Measurements from ENCODE around the gene STING1. TPM values are rescaled to one million over a fixed set of nuclear protein-coding genes. Genes with fewer than 3 reads are reported as not detected.
"Not testable (repeated sequence)": the region's sequence is repeated elsewhere in the genome, so short reads cannot be mapped to it uniquely, and the experiment has no call there.

Gene STING1
- total RNA-seq, 4 donors from 2014 or later, result 28.4 to 59.9 (median 38.6) TPM

DNA sequence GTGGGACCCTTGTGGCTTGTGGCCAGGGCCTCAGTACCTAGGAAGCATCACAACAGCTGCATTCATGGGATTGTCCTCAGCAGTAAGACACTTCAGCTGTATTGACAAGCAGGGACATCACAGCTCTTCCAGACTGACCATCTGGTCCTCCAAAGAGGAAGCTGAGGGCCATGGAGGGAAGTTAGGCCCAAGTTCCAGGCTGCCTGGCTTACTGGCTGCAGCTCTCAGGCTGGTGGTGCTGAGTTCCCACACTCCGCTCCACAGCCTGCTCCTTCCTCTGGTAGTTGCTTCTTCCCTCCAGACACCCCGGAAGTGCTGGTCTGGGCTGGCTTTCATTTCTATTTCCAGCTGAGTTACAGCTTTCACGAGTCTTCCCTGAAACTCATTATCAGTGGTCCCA is 5.7 kb upstream of the STING1 start:
- no peak overlapping the region for H3K4me3 ChIP-seq (replicated peaks in 1 of 3)
- H3K27me3 ChIP-seq, result no peaks in the 10 kb centered on the region
- H3K27ac ChIP-seq, result no peak overlapping the region
- peak in 1 of 2 donors; percentile 8 for DNase-seq
- H3K4me1 ChIP-seq, result peaks cover 0 to 9% of the 10 kb centered on the region in 2 donors
- H3K9me3 ChIP-seq, result no peaks in the 10 kb centered on the region
- 83 to 86% methylated on average over 3 of the region's 3 CpGs for WGBS, 2 donors
- TF ChIP-seq, protein P1, sequence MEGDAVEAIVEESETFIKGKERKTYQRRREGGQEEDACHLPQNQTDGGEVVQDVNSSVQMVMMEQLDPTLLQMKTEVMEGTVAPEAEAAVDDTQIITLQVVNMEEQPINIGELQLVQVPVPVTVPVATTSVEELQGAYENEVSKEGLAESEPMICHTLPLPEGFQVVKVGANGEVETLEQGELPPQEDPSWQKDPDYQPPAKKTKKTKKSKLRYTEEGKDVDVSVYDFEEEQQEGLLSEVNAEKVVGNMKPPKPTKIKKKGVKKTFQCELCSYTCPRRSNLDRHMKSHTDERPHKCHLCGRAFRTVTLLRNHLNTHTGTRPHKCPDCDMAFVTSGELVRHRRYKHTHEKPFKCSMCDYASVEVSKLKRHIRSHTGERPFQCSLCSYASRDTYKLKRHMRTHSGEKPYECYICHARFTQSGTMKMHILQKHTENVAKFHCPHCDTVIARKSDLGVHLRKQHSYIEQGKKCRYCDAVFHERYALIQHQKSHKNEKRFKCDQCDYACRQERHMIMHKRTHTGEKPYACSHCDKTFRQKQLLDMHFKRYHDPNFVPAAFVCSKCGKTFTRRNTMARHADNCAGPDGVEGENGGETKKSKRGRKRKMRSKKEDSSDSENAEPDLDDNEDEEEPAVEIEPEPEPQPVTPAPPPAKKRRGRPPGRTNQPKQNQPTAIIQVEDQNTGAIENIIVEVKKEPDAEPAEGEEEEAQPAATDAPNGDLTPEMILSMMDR (IDR thresholded peaks at IDR 0.05), result no peak
- no peak for TF ChIP-seq POLR2A (IDR thresholded peaks at IDR 0.05)
- intact Hi-C loops (cut with DNase I), result no loop called here
- no peaks in the 10 kb centered on the region for H3K36me3 ChIP-seq

DNA sequence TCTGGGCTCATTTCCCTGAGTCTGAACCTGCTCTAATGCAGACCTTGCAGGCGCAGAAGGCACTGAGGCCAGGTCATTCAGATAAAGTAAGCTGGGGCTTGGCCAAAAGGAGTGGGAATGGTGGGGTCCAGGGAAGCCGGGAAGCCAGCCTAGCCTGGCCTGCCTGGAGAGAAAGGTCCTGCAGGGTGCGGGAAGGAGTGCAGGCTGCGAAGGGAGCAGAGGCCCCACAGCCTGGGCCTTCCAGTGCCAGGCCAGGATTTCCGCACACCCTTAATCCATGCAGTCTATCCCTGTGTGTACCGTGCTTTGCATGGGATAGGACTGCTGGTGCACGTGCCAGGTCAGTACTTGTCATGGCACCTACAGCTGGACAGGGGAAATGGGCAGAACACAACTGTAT is 3.6 kb upstream of the STING1 start:
- WGBS, 2 donors, result 66 to 74% methylated on average over 7 of the region's 7 CpGs
- H3K4me3 ChIP-seq (replicated peaks in 1 of 3), result no peak overlapping the region
- H3K36me3 ChIP-seq, result no peaks in the 10 kb centered on the region
- TF ChIP-seq POLR2A (IDR thresholded peaks at IDR 0.05), result no peak
- TF ChIP-seq, protein P1 (IDR thresholded peaks at IDR 0.05), result no peak
- intact Hi-C loops (cut with DNase I), result no loop called here
- no peaks in the 10 kb centered on the region for H3K27me3 ChIP-seq
- H3K4me1 ChIP-seq, result peaks cover 11 to 17% of the 10 kb centered on the region in 2 donors
- DNase-seq, result no peak
- H3K27ac ChIP-seq, result no peak overlapping the region
- no peaks in the 10 kb centered on the region for H3K9me3 ChIP-seq

DNA sequence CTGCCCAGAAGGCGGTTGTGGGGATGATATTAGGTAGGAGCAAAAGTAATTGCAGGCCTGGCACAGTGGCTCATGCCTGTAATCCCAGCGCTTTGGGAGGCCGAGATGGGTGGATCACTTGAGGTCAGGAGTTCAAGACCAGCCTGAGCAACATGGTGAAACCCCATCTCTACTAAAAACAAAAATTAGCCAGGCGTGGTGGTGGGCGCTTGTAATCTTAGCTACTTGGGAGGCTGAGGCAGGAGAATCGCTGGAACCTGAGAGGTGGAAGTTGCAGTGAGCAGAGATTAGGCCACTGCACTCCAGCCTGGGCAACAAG is 291 bp upstream of the STING1 start:
- H3K9me3 ChIP-seq; DNase-seq; H3K36me3 ChIP-seq; intact Hi-C loops (cut with DNase I); H3K27me3 ChIP-seq: not testable (repeated sequence)
- WGBS, 2 donors, result 76 to 81% methylated on average over 6 of the region's 6 CpGs
- H3K4me1 ChIP-seq, result peaks cover 11 to 28% of the 10 kb centered on the region in 2 donors
- H3K27ac ChIP-seq, result peak overlapping the region in 2 of 3 donors; percentile 93
- H3K4me3 ChIP-seq (replicated peaks in 1 of 3), result peak overlapping the region in 1 of 3 donors; percentile 35

DNA sequence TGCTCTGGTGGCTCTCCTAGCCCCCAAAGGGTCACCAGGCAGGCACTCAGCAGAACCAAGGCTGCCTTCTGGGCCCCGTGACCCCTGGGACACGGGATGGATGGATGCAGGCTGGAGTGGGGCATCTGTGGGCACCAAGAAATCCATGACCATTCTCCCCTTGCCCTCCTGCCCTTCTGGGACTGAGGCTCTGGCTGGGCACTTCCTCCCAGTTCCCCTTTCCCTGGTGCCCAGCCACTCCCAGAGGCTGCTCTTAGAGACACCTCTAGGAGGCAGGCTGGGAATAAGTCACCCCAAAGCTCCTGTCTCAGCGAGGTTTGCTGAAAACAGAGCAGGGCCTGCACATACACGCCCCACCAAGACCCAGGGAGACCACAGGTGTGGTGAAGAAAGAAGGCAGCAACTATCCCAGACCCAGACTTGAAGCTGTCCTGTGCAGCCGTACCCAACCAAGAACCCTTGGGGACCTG is 943 bp downstream of the STING1 start:
- intact Hi-C loops (cut with DNase I), result no loop called here
- Histone ChIP-seq H3K4me1 (peaks cover 11 to 28% of the 10 kb centered on the region in 2 donors), H3K27ac (peak overlapping the region; percentile 85 to 93 (median 93)), H3K36me3 (peaks cover 0 to 4% of the 10 kb centered on the region in 2 donors), H3K27me3 (no peaks in the 10 kb centered on the region), H3K4me3 (replicated peaks in 1 of 3) (peak overlapping the region in 2 of 3 donors; percentile 9 to 35), H3K9me3 (no peaks in the 10 kb centered on the region)
- TF ChIP-seq, protein P1 (IDR thresholded peaks at IDR 0.05), result peak in 1 of 6 experiments; percentile 6
- TF ChIP-seq POLR2A (IDR thresholded peaks at IDR 0.05), result no peak
- 25 to 56% methylated on average over 1 to 3 of the region's 5 CpGs for WGBS, 2 donors
- DNase-seq, result no peak

DNA sequence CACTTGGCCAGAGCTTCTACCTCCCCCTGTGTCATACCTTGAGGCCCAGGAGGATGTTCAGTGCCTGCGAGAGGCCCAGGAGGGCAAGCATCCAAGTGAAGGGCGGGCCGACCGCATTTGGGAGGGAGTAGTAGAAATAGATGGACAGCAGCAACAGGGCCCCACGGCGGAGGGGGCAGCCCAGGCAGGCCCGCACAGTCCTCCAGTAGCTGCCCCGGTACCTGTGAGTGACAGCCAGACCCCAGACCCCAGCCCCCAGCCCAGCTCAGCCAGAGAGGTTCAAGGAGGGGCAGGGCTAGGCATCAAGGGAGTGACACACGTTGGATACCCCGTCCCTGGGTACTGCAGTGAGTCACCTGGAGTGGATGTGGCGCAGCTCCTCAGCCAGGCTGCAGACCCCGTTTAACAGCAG is 1.4 kb downstream of the STING1 start:
- WGBS, 2 donors, result 40 to 100% methylated on average over 1 to 3 of the region's 12 CpGs
- H3K27me3 ChIP-seq, result no peaks in the 10 kb centered on the region
- H3K9me3 ChIP-seq, result no peaks in the 10 kb centered on the region
- intact Hi-C loops (cut with DNase I), result no loop called here
- H3K27ac ChIP-seq, result peak overlapping the region; percentile 85 to 93 (median 93)
- H3K36me3 ChIP-seq, result peaks cover 0 to 4% of the 10 kb centered on the region in 2 donors
- peak overlapping the region in 1 of 3 donors; percentile 35 for H3K4me3 ChIP-seq (replicated peaks in 1 of 3)
- TF ChIP-seq POLR2A (IDR thresholded peaks at IDR 0.05), result no peak
- TF ChIP-seq, protein P1 (IDR thresholded peaks at IDR 0.05), result no peak
- no peak for DNase-seq
- H3K4me1 ChIP-seq, result peaks cover 11 to 28% of the 10 kb centered on the region in 2 donors

DNA sequence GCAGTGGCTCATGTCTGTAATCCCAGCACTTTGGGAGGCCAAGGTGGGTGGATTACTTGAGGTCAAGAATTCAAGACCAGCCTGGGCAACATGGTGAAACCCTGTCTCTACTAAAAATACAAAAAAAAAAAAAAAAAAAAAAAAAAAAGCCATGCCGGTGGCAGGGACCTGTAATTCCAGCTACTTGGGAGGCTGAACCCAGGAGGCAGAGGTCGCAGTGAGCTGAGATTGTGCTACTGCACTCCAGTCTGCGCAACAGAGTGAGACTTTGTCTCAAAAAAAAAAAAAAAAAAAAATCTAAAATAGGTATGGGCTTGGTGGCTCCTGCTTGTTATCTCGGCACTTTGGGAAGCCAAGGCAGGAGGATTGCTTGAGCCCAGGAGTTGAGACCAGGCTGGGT is 2.8 kb downstream of the STING1 start:
- H3K4me1 ChIP-seq, result peaks cover 11 to 33% of the 10 kb centered on the region in 2 donors
- H3K4me3 ChIP-seq (replicated peaks in 1 of 3); H3K36me3 ChIP-seq; H3K27ac ChIP-seq; H3K9me3 ChIP-seq; DNase-seq; intact Hi-C loops (cut with DNase I); H3K27me3 ChIP-seq: not testable (repeated sequence)
- WGBS, 2 donors, result 96 to 99% methylated on average over 4 of the region's 4 CpGs

DNA sequence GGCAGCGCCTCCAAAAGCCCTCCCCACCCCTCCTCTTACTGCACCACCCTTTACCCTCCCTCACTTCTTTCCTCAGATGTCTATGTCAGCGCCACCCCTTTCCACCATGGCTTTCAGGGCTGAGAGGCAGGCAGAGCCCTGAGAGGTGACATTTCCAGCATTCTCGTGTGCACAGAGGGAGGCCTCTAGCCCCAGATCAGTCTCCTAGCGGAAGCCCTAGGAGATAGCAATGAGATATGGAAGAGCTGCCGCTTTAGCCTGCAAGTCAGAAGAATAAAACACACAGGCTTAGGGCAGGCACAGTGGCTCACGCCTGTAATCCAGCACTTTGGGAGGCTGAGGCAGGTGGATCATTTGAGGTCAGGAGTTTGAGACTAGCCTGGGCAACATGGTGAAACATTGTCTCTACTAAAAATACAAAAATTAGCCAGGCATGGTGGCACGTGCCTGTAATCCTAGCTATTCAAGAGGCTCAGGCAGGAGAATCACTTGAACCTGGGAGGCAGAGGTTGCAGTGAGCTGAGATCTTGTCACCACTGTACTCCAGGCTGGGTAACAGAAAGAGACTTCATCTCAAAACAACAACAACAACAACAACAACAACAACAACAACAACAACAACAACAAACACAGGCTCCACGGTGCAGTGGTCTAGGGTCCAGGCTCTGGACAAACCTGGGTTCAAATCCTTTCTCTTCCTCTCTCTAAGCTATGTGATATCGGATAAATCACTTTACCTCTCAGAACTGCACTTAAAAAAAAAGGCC is 3.7 kb downstream of the STING1 start:
- intact Hi-C loops (cut with DNase I); DNase-seq; H3K36me3 ChIP-seq; H3K27me3 ChIP-seq; H3K27ac ChIP-seq; H3K4me3 ChIP-seq (replicated peaks in 1 of 3); H3K9me3 ChIP-seq: not testable (repeated sequence)
- H3K4me1 ChIP-seq, result peaks cover 11 to 40% of the 10 kb centered on the region in 2 donors
- WGBS, 2 donors, result 77 to 84% methylated on average over 9 of the region's 9 CpGs
